Activated T-helper 1 cell treated with anti-CD3 and anti-CD28 coated beads, Interleukin-12 subunit alpha, Interleukin-12 subunit beta, Interleukin-2, Interleukin-4 antibody, amounts not matched to agents 30 ng/mL and 10 ng/mL and 1 ng/mL, durations not matched to agents 14 hours and 24 hours and 36 hours (primary cell): ENCODE data around the gene TUBB1. TPM values are rescaled to one million over a fixed set of nuclear protein-coding genes. Genes with fewer than 3 reads are reported as not detected.

ENCODE experiments used
- DNase-seq: peaks from one replicate; pipeline ENCODE4 v3.0.0; 2021; ENCODE audit warnings: low spot score
- H3K27ac Mint-ChIP-seq: one replicate; pipeline ENCODE4 v1.8.0; 2021; ENCODE audit warnings: mild to moderate bottlenecking, mixed read lengths
- H3K27me3 Mint-ChIP-seq: one replicate; pipeline ENCODE4 v1.8.0; 2022; ENCODE audit warnings: mild to moderate bottlenecking, moderate library complexity, mixed read lengths; ENCODE audit not compliant: insufficient read depth
- H3K36me3 Mint-ChIP-seq: one replicate; pipeline ENCODE4 v1.8.0; 2021; ENCODE audit warnings: low read depth, mixed read lengths
- H3K4me1 Mint-ChIP-seq: one replicate; pipeline ENCODE4 v1.8.0; 2021; ENCODE audit warnings: low read depth, mixed read lengths
- H3K4me3 Mint-ChIP-seq: one replicate; pipeline ENCODE4 v1.8.0; 2021; ENCODE audit warnings: mild to moderate bottlenecking, moderate library complexity, mixed read lengths
- H3K9me3 Mint-ChIP-seq: one replicate; pipeline ENCODE4 v1.8.0; 2021; ENCODE audit warnings: mixed read lengths
- intact Hi-C: fragments of 100-400 bp; cut with micrococcal nuclease; formaldehyde crosslinking; loops from one replicate; pipeline ENCODE4 v1.15.1; 2024
- total RNA-seq: library from RNA; stranded (reverse); gene quantifications from 2 replicates; pipeline ENCODE4 v1.2.3, GENCODE V29; 2022

TUBB1 gene
- total RNA-seq, 1 donor from 2014 or later, result not detected

- Mint-ChIP-seq H3K4me3 (no peak overlapping the region), H3K4me1 (peaks cover 20% of the 10 kb centered on the region), H3K9me3 (no peaks in the 10 kb centered on the region), H3K27me3 (peaks cover 16% of the 10 kb centered on the region), H3K27ac (peak overlapping the region; percentile 49), H3K36me3 (no peaks in the 10 kb centered on the region)
- intact Hi-C loops, result no loop called here
- DNase-seq, result no peak
Observed at GRCh38 chr20:59047938-59048680, 28.9 kb downstream of the TUBB1 start.

- intact Hi-C loops, result no loop called here
- no peaks in the 10 kb centered on the region for H3K9me3 Mint-ChIP-seq
- H3K4me1 Mint-ChIP-seq, result peaks cover 14% of the 10 kb centered on the region
- H3K27ac Mint-ChIP-seq, result no peak overlapping the region
- H3K36me3 Mint-ChIP-seq, result no peaks in the 10 kb centered on the region
- no peak overlapping the region for H3K4me3 Mint-ChIP-seq
- no peak for DNase-seq
- peaks cover 17% of the 10 kb centered on the region for H3K27me3 Mint-ChIP-seq
Observed at GRCh38 chr20:59048681-59049030, 29.4 kb downstream of the TUBB1 start.

- peaks cover 33% of the 10 kb centered on the region for H3K27me3 Mint-ChIP-seq
- no peak overlapping the region for H3K27ac Mint-ChIP-seq
- H3K4me3 Mint-ChIP-seq, result no peak overlapping the region
- H3K4me1 Mint-ChIP-seq, result peaks cover 11% of the 10 kb centered on the region
- intact Hi-C loops, result no loop called here
- H3K9me3 Mint-ChIP-seq, result no peaks in the 10 kb centered on the region
- H3K36me3 Mint-ChIP-seq, result no peaks in the 10 kb centered on the region
- no peak for DNase-seq
Observed at GRCh38 chr20:59050437-59050836, 31.2 kb downstream of the TUBB1 start.

- H3K4me1 Mint-ChIP-seq, result peaks cover 11% of the 10 kb centered on the region
- intact Hi-C loops, result no loop called here
- no peaks in the 10 kb centered on the region for H3K9me3 Mint-ChIP-seq
- DNase-seq, result no peak
- H3K4me3 Mint-ChIP-seq, result no peak overlapping the region
- H3K27ac Mint-ChIP-seq, result no peak overlapping the region
- no peaks in the 10 kb centered on the region for H3K36me3 Mint-ChIP-seq
- peaks cover 38% of the 10 kb centered on the region for H3K27me3 Mint-ChIP-seq
Observed at GRCh38 chr20:59051666-59052185, 32.5 kb downstream of the TUBB1 start.

GRCh38 chr20:59055302-59055701 lies 36.1 kb downstream of the TUBB1 start:
- Mint-ChIP-seq H3K36me3 (no peaks in the 10 kb centered on the region), H3K9me3 (no peaks in the 10 kb centered on the region), H3K27me3 (peaks cover 39% of the 10 kb centered on the region), H3K4me1 (no peaks in the 10 kb centered on the region), H3K4me3 (no peak overlapping the region), H3K27ac (no peak overlapping the region)
- intact Hi-C loops, result loop anchor here (1.0 kb wide), 1 partner anchor 152 kb away; no protein-coding TSS in a partner anchor
- no peak for DNase-seq

- Mint-ChIP-seq H3K27ac (no peak overlapping the region), H3K36me3 (no peaks in the 10 kb centered on the region), H3K9me3 (no peaks in the 10 kb centered on the region), H3K27me3 (peaks cover 27% of the 10 kb centered on the region), H3K4me1 (no peaks in the 10 kb centered on the region), H3K4me3 (no peak overlapping the region)
- no peak for DNase-seq
- intact Hi-C loops, result no loop called here
Observed at GRCh38 chr20:59062081-59062480, 42.9 kb downstream of the TUBB1 start.

GRCh38 chr20:59063358-59064213 lies 44.4 kb downstream of the TUBB1 start:
- no peak for DNase-seq
- H3K27me3 Mint-ChIP-seq, result peaks cover 32% of the 10 kb centered on the region
- H3K4me1 Mint-ChIP-seq, result no peaks in the 10 kb centered on the region
- no peak overlapping the region for H3K4me3 Mint-ChIP-seq
- no peaks in the 10 kb centered on the region for H3K9me3 Mint-ChIP-seq
- intact Hi-C loops, result no loop called here
- H3K27ac Mint-ChIP-seq, result no peak overlapping the region
- no peaks in the 10 kb centered on the region for H3K36me3 Mint-ChIP-seq

GRCh38 chr20:59064214-59064722 lies 45.0 kb downstream of the TUBB1 start:
- intact Hi-C loops, result no loop called here
- no peak overlapping the region for H3K4me3 Mint-ChIP-seq
- H3K4me1 Mint-ChIP-seq, result no peaks in the 10 kb centered on the region
- peaks cover 32% of the 10 kb centered on the region for H3K27me3 Mint-ChIP-seq
- H3K36me3 Mint-ChIP-seq, result no peaks in the 10 kb centered on the region
- no peak overlapping the region for H3K27ac Mint-ChIP-seq
- DNase-seq, result no peak
- no peaks in the 10 kb centered on the region for H3K9me3 Mint-ChIP-seq

GRCh38 chr20:59068534-59068933 lies 49.3 kb downstream of the TUBB1 start:
- no peak overlapping the region for H3K4me3 Mint-ChIP-seq
- H3K27ac Mint-ChIP-seq, result no peak overlapping the region
- no peaks in the 10 kb centered on the region for H3K9me3 Mint-ChIP-seq
- H3K4me1 Mint-ChIP-seq, result no peaks in the 10 kb centered on the region
- H3K36me3 Mint-ChIP-seq, result no peaks in the 10 kb centered on the region
- H3K27me3 Mint-ChIP-seq, result peaks cover 33% of the 10 kb centered on the region
- no peak for DNase-seq
- intact Hi-C loops, result no loop called here

- peaks cover 28% of the 10 kb centered on the region for H3K27me3 Mint-ChIP-seq
- DNase-seq, result no peak
- H3K27ac Mint-ChIP-seq, result no peak overlapping the region
- no peaks in the 10 kb centered on the region for H3K9me3 Mint-ChIP-seq
- no peak overlapping the region for H3K4me3 Mint-ChIP-seq
- no peaks in the 10 kb centered on the region for H3K36me3 Mint-ChIP-seq
- intact Hi-C loops, result no loop called here
- H3K4me1 Mint-ChIP-seq, result peaks cover 3% of the 10 kb centered on the region
Observed at GRCh38 chr20:59069026-59069425, 49.8 kb downstream of the TUBB1 start.

- Mint-ChIP-seq H3K9me3 (no peaks in the 10 kb centered on the region), H3K27me3 (peaks cover 32% of the 10 kb centered on the region), H3K4me1 (peaks cover 24% of the 10 kb centered on the region), H3K27ac (no peak overlapping the region), H3K4me3 (no peak overlapping the region), H3K36me3 (no peaks in the 10 kb centered on the region)
- intact Hi-C loops, result no loop called here
- no peak for DNase-seq
Observed at GRCh38 chr20:59071216-59071615, 52.0 kb downstream of the TUBB1 start.

- intact Hi-C loops, result no loop called here
- Mint-ChIP-seq H3K4me1 (peaks cover 36% of the 10 kb centered on the region), H3K27me3 (peaks cover 30% of the 10 kb centered on the region), H3K4me3 (no peak overlapping the region), H3K9me3 (no peaks in the 10 kb centered on the region), H3K27ac (no peak overlapping the region), H3K36me3 (no peaks in the 10 kb centered on the region)
- no peak for DNase-seq
Observed at GRCh38 chr20:59073582-59073981, 54.4 kb downstream of the TUBB1 start.

GRCh38 chr20:59074456-59074855 lies 55.2 kb downstream of the TUBB1 start:
- peaks cover 31% of the 10 kb centered on the region for H3K27me3 Mint-ChIP-seq
- H3K4me1 Mint-ChIP-seq, result peaks cover 37% of the 10 kb centered on the region
- H3K27ac Mint-ChIP-seq, result no peak overlapping the region
- no peak for DNase-seq
- H3K9me3 Mint-ChIP-seq, result no peaks in the 10 kb centered on the region
- no peaks in the 10 kb centered on the region for H3K36me3 Mint-ChIP-seq
- H3K4me3 Mint-ChIP-seq, result no peak overlapping the region
- intact Hi-C loops, result loop anchor here (2.0 kb wide), 1 partner anchor 32 kb away; the partner anchor contains the start of gene PRELID3B
